HL-60 (cell line): ENCODE measurements around the gene LDB2.

Source experiments
- DNase-seq, 2 experiments: peaks; one replicate each; pipeline ENCODE4 v3.0.0-alpha.2; 2010 to 2020; ENCODE audit warnings: low read depth in 1 of 2, low spot score in 1 of 2
- H3K27ac ChIP-seq: fragments of 250-450 bp; sonication (Bioruptor Pico); replicated peaks from 2 replicates; pipeline ENCODE4 v1.5.1; 2020; ENCODE audit warnings: mild to moderate bottlenecking, moderate library complexity
- H3K27me3 ChIP-seq: fragments of 250-450 bp; sonication (Bioruptor Pico); 2 replicates; pipeline ENCODE4 v1.5.1; 2021; ENCODE audit warnings: mild to moderate bottlenecking, moderate library complexity; ENCODE audit not compliant: insufficient read depth, poor library complexity, severe bottlenecking
- H3K4me3 ChIP-seq: replicated peaks from 2 replicates; pipeline ENCODE4 v1.5.1; 2011; ENCODE audit warnings: mild to moderate bottlenecking, control low read depth, low read length; ENCODE audit not compliant: insufficient read depth
- GABPA ChIP-seq: IDR thresholded peaks from 2 replicates; pipeline ENCODE4 v1.6.1; 2012; ENCODE audit warnings: low read depth
- POLR2AphosphoS5 ChIP-seq: IDR thresholded peaks from 2 replicates; pipeline ENCODE4 v1.6.1; 2012; ENCODE audit warnings: low read depth
- SPI1 ChIP-seq: IDR thresholded peaks from 2 replicates; pipeline ENCODE4 v1.6.1; 2012; ENCODE audit warnings: low read depth, mild to moderate bottlenecking, borderline replicate concordance
- TF ChIP-seq, protein P1 (sequence below): IDR thresholded peaks from one replicate; pipeline ENCODE4 v1.5.1; 2011; ENCODE audit warnings: low read length, control low read depth, inconsistent platforms; ENCODE audit not compliant: insufficient read depth
- TF ChIP-seq, protein P2 (sequence below): IDR thresholded peaks from 2 replicates; pipeline ENCODE4 v1.6.1; 2012; ENCODE audit warnings: low read depth; ENCODE audit not compliant: insufficient replicate concordance

The LDB2 gene

DNA sequence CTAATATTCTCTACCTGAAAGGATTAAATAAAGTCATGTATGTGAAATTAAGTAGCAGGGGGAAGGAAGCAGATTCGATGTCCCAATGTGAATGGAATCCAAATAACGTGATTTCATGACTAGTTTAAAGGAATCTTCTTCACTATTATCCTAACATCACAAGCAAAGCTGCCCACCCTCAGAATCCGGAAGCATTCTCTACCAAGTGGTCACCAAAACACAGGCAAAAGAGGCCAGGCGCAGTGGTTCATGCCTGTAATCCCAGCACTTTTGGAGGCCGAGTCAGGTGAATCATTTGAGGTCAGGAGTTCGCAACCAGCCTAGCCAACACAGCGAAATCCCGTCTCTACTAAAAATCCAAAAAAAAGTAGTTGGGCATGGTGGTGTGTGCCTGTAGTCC, 212.9 kb downstream of the LDB2 start:
- Histone ChIP-seq H3K4me3 (no peak overlapping the region), H3K27ac (no peak overlapping the region)
- no peak for DNase-seq

DNA sequence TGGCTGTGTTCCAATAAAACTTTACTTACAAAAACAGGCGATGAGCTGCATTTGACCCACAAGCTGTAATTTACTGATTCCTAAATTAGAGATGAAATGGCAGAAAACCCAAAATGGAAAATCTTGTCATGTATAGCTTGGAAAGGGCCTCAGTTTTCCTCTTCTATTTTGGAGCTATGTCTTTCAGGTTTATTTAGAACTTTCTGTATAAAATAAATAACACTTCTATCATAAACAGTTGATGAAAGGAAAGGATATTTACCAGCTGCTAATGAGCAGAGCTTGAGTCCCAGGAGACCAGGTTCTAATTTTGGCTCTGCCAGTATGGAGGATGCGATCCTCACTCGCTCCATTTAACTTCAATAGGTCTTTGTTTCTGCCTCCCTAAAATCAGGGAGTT, 213.5 kb downstream of the LDB2 start:
- H3K27me3 ChIP-seq = no peaks in the 10 kb centered on the region
- no peak overlapping the region for H3K27ac ChIP-seq
- DNase-seq = no peak
- no peak overlapping the region for H3K4me3 ChIP-seq
- TF ChIP-seq POLR2AphosphoS5 (no peak), GABPA (no peak), SPI1 (no peak)
- TF ChIP-seq, protein P1, sequence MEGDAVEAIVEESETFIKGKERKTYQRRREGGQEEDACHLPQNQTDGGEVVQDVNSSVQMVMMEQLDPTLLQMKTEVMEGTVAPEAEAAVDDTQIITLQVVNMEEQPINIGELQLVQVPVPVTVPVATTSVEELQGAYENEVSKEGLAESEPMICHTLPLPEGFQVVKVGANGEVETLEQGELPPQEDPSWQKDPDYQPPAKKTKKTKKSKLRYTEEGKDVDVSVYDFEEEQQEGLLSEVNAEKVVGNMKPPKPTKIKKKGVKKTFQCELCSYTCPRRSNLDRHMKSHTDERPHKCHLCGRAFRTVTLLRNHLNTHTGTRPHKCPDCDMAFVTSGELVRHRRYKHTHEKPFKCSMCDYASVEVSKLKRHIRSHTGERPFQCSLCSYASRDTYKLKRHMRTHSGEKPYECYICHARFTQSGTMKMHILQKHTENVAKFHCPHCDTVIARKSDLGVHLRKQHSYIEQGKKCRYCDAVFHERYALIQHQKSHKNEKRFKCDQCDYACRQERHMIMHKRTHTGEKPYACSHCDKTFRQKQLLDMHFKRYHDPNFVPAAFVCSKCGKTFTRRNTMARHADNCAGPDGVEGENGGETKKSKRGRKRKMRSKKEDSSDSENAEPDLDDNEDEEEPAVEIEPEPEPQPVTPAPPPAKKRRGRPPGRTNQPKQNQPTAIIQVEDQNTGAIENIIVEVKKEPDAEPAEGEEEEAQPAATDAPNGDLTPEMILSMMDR = no peak
- TF ChIP-seq, protein P2, sequence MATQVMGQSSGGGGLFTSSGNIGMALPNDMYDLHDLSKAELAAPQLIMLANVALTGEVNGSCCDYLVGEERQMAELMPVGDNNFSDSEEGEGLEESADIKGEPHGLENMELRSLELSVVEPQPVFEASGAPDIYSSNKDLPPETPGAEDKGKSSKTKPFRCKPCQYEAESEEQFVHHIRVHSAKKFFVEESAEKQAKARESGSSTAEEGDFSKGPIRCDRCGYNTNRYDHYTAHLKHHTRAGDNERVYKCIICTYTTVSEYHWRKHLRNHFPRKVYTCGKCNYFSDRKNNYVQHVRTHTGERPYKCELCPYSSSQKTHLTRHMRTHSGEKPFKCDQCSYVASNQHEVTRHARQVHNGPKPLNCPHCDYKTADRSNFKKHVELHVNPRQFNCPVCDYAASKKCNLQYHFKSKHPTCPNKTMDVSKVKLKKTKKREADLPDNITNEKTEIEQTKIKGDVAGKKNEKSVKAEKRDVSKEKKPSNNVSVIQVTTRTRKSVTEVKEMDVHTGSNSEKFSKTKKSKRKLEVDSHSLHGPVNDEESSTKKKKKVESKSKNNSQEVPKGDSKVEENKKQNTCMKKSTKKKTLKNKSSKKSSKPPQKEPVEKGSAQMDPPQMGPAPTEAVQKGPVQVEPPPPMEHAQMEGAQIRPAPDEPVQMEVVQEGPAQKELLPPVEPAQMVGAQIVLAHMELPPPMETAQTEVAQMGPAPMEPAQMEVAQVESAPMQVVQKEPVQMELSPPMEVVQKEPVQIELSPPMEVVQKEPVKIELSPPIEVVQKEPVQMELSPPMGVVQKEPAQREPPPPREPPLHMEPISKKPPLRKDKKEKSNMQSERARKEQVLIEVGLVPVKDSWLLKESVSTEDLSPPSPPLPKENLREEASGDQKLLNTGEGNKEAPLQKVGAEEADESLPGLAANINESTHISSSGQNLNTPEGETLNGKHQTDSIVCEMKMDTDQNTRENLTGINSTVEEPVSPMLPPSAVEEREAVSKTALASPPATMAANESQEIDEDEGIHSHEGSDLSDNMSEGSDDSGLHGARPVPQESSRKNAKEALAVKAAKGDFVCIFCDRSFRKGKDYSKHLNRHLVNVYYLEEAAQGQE = no peak

More for the DNA sequence above, 212.9 kb downstream of the LDB2 start:
- TF ChIP-seq SPI1 (no peak), GABPA (no peak), POLR2AphosphoS5 (no peak)
- TF ChIP-seq, protein P1 = no peak
- TF ChIP-seq, protein P2 = no peak
- H3K27me3 ChIP-seq = no peaks in the 10 kb centered on the region

DNA sequence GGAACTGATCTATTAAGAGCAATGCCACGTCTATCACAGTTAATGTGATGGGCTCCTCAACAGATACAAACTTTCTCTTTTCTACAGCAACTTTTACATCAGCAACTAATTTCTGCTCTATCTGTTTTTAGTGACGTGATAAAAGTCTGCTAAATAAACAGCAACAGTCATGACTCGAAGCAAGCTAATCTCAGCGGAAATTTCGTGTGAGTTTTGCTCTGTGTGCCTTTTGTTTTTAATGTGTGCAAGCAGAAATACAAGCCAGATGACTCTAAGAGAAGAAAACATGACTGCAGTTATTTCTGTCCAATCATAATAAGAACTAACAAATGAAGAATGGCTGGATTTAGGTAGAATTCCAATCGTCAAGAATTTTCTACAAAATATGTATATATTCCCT, 214.3 kb downstream of the LDB2 start:
- no peak overlapping the region for H3K4me3 ChIP-seq
- TF ChIP-seq, protein P1 = no peak
- no peak for TF ChIP-seq GABPA
- TF ChIP-seq POLR2AphosphoS5 = no peak
- TF ChIP-seq SPI1 = no peak
- TF ChIP-seq, protein P2 = no peak
- H3K27ac ChIP-seq = no peak overlapping the region
- no peak for DNase-seq
- H3K27me3 ChIP-seq = no peaks in the 10 kb centered on the region
